ENCODE measurements around the gene ETS1.
A peak's percentile ranks its signal among the peaks of the same experiment; 100 is the strongest.

Gene ETS1

DNA sequence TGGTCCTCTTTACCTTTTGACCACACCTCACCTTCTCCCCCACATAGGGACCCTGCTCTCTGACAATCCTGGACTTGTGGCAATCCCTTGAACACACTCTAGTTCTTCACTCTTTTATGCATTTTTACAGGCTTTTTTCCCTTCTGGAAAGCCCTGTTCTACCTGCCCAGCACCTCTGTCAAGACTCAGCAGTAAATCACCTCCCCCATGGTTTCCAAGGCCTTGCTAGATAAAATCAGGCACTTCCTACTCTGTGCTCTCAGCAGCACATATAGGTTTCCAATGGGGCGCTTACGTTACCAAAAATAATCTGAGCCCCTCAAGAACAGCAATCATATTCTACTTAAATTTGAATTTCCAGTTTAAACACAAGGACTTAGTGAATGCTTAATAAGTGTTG, 53.9 kb downstream of the ETS1 start:
- no peak for DNase-seq

DNA sequence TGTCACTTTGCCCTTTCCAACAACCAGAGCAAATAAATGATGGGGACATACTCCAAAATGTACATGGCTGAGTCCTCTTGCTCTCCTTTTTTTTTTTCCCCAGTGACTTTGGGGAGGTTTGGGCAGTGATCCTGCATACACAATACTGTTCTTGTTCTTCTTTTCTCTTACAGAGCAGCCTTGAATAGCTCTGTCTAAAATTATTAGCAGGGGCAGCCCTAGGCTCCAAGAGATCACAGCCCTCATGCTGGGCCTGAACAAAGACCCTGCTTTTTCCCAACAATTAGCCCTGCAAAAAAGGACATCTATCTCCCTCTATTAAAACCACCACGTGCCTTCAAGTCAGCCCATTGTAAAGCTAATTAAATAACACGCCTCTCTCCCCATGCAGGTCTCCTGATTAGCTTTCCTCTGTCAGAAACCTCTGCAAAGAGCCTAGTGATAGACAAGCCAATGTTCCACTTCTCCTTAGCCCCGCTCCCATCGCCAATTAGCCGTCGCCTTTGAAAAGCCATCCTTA, 54.7 kb downstream of the ETS1 start:
- peak; percentile 91 for DNase-seq

DNA sequence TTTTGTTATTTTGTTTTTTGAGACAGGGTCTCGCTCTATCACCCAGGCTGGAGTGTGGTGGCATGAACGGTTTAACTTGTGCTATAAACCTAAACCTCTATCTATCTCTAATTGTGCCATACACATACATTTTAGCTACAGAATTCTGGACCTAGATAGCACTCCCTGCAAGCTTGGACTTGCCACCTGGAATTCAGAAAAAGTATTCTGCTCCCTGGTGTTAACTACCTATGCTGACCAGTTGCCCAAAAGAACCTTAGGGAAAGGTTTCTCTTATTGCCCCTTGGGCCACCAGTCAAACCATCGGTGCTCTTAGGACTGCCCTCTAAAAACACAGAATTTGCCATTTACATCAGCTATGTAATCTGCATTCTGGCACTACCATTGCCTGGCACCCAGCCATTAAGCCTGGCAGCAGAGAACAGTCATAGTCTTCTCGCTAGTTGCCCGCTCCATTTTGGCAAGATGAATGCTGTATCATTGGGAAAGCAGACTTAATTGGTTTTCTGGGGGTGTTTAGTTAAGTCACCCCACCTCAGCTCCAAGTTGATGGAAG, 55.3 kb downstream of the ETS1 start:
- DNase-seq: no peak

DNA sequence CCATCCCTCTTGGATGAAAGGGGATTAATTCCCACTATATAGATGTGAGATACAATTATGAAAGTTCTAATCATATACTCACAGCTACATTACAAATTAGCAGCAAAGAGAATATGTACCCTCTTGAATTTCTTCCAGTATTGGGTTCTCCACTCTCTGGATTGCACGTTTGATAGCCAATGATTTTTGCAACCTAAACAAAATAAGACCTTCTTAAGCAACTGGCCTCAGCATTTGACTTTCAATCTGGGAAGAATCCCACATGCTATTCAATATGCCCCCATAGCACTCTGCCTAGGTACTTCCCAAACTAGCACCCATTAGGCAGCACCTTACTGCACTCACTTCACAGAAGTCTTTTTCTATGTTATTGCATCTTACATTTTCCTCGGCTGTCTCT, 55.8 kb downstream of the ETS1 start:
- DNase-seq: no peak

DNA sequence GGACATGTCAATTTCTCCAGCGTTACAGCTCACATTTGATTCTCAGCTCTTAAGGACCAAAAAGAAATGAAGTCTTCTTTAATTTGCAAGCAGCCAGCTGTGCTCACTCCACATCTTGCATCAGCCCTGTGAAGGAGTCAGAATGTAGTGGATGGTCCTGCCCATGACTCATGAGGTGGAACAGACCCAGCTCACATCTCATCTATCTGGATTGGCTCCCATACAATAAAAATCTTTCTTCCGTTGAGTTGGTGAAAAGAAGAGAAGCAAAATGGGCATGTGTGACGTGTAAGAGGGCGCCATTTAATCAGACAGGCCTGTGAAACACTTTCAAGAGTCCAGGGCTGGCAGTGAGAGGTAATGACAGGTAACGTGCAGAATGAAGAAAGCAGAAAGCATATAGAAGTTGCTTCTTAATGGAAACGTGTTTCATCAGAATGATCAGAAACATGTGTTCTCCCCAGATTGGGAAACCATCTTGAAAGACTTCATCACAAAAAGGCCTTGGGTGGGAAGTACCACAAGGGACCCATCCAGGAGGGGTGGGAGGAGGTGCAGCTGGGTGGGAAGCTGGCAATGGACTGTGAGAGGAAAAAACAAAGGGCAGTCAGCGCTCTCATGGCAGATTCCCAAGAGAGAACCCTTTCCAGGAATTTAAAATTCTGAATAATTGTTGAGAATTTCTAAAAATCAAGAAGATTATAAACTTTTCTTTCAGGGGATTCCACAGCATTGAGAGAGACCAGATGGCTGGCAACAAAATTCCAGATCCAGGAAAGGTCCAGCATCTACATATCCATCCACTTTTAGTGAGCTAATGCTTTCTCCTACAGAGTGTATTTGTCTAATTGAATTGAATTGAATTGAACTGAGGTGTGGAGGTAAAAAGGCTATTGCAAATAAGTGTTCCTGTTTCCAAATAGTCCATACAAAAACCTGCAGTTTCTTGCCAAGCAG, 57.0 kb downstream of the ETS1 start:
- no peak for DNase-seq

DNA sequence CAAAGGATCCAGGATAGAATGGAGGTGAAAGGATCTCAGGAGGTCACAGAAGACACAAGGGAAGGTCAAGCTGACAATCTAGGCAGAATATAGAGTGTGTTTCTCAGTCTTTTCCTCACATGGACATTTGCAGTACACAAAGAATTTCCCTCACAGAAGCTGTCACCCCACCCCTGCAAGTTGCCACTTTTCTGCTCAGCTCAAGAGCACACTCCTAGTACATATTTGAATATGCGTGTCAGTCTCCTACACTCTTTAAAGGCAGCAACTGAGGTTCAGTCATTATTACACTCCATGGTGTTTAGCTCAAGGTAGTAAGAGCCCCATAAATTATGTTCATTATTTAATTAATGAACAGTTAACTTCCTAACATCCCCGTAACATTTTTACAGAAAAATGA, 59.1 kb downstream of the ETS1 start:
- DNase-seq: no peak

DNA sequence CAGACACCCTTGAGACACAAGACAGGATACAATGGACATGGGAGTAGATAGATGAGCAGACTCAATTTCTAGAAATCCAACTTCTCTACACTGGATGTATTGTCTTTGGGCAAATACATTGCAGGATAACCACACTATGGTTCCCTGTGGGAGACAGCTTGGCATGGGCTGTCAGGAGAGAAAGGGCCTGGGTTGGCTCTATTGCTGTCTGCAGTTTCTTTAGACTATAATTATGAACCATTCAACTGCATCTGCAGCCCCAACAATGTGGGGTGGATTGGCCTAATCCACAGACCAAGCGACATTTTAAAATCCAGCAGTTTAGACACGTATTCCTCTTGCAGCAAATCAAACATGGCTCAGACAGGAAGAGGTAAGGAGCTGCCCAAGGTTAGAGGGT, 60.3 kb downstream of the ETS1 start:
- DNase-seq: no peak

DNA sequence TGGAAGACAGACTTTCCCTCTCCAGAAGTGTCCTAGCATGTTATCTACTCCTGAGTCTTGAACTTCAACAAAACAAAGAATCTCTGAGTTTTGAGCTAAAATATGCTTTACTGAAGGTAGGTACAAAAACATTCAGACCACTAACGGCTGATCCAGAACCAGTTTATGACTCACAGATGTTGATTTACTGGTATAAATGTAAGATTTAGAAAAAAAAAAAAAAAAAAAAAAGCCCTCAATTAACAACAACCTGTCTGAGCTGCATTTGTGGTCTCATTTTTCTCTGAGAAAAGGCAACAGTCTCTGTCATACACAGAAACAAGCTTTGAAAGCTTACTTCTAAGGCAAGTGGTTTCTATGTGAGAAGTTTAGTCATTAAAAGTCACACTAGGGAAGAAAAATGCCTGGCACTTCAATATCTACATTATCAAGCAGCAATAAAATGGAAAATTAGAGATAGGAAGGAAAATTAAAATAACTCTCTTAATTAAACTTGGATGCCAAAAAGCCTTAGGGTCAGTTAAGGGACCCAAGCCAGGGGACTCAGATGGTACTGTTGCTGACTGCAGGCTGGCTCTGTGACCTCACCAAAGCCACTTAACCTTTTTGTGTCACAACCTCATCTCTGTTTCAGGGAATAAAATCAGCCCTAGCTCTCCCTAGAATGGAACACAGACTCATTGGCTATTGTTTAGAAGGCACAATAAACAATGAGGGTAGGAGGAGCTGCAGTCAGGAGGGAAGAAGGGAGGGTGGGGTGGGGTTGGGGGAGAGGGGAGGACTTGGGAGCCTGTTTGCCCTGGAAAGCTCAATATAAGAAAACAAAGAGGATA, 61.7 kb downstream of the ETS1 start:
- no peak for DNase-seq

DNA sequence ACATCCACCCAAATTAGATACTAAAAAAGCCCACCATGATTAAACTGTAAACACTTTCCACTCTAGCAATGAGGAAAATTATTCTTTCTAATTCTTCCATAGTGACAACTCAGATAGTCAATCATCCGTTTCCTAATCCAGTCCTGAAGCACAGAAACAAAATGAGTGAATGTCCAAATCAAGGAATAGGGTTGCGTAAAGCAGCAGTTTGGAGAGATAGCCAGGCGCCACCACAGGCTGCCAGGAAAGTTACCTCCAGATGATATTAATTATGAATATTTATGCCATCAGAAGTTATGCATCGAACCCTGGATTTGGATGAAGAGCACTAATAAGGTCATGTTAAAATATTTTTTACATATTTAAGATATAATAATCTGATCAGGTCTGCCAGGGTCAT, 63.2 kb downstream of the ETS1 start:
- no peak for DNase-seq

DNA sequence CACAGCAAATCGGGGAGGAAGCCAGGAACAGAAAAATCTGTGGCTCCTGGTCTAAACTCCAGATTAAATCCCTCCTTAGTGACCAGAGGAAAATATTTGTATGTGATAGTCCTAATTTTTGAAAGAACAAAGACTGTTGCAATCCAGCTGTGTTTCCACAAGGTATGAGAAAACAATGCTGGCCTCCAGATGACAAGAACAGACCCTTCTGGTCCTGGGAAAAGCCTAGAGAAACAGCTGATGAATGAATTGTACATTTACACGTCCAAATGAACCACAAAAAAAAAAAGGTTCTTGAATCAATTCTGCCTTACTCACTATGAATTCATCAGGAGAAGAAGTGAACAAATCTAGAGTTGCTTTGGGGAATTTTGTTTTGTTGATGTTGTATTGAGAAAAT, 63.7 kb downstream of the ETS1 start:
- DNase-seq: no peak

DNA sequence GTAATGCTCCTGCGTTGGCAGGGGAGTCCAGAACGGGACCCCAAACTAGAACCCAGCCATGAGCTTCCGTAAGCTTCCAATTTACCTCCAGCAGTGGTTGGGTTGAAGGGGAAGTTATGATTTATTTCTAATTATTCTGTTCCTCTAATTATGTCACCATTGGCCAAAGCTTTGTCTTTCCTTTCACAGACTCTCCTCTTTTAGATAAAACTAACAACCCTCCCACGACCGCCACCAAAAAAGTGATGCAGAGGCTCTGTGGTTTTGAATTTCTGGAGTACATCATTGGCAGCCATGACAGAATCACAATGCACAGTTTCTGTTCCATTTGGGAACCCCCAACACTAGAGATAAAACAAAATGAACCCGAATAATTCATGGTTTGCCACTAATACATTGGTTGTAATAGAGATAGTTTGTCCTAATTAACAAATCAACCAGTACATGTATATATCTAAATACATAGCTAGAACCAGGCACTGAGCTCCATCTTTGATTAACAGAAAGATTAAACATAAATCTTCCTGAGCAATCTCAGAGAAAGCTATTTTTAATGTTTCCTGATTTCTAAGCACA, 64.3 kb downstream of the ETS1 start:
- DNase-seq: no peak

DNA sequence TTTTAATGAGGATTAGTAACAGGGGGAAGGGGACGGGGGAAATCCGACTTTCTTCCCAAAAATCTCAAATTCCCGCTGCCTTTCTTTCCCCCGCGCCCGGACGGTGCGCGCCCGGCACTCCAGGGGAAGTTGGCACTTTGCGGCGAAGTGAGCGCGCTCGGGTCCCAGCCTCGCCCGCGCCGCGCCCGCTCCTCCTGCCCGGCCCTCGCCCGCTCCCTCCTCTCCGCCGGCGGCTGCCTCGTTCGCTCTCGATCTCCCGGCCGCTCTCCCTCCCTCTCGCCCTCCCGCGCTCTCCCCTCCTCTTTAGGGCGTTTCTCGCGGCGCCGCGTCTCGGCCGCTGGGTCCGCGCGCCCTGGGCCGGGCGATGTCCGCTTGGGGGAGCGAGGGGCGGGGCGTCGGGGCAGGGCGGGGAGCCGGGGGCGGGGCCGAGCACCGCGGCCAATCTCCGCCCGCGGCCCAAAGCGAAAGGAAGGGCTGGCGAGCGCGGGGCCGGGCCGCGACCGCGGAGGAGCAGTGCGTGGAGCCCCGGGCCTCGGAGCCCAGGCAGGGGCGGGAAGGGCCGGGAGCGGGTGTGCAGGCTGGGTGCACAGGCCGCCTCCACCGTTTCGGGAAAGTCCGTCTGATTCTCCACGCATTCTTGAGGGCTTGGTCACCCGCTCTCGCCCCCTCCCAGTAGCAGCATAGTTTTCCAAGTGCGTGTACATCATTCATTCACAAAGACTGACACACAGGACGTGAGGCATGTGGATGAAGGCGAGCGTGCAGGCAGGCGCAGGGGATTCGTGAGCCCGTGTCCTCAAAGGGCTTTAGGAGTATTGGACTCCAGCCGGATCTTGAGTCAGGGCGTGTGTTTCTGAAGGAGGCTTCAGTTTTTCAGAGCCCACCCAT, 65.1 kb downstream of the ETS1 start:
- DNase-seq: peak; percentile 87

DNA sequence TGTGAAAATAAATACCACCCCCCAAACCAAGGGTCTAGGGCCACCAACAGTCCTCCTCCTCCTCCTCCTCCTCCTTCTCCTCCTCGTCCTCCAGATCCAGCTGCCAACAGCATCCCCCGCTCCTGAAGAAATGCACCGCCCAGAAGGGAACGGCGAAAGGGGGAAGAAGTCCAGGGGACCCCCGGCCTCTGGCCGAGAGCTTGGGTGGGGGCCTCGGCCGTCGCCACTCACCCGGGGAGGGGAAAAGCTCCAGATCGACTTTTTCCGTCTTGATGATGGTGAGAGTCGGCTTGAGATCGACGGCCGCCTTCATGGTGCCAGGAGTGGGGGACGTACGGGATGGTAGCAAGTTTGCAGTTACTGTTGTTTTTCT, 65.7 kb downstream of the ETS1 start:
- no peak for DNase-seq

DNA sequence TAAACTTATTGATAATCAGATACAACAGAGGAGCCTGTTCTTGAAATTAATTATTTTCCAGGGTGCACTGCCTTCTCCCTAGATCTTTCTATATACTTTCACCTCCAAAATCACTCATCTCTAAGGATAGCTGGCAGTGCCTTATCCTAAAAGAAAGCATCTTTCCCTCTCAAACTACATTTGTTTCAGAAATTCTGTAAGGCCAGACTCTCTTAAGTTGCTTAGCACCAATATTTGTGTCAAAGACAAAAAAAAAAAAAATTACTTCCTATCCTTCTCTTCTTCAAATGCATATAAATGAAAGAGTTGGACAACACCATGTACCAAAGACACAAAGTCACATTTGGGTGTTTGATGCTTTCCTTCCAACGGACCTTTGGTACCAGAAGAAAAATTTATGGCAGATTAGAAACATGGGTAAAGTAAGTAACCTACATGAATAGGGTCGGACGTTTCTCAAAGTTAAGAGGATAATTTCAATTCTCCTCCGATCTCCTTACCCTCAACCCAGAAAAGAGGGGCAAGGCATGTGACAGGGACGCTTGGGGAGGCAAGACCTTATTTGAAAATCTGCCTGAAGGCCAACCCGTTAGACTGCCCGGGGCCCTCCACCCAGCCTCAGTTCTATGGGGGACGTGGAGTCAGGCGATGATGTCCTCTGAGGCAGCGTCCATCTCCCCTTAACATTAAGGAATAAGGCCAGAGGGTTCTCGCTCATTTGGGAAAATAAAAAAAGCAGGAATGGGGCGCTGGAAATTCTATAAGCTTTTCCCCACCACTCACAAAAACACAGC, 66.3 kb downstream of the ETS1 start:
- no peak for DNase-seq

DNA sequence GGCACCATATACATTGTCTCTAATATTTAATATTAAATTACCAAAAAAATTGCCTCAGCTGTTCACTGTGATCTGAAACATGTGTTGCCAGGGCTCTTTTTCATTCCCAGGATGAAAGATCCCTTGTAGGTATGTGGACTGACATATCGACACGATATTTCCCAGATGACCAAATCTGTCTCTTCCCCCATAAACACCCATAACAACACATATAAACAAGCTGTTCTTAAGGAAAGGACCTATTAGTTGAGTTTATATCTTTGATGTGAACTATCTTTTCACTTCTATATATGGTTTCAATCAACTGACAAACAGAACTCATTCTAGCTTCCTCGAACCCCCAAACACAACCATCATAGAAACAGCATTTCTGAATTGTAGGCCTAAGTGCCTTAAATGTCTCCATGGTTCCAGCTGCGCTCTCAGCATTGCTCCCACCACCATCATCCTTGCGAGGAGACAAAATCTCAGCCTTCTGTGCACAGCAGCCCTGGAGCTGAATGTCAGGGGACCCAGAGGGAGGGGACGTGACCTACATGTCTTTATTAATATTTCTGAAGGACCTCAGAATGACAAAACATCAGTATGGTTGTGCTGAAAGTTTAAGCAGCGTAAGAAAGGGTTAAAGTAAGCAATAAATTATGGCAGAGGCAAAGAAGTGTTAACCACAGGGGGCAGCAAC, 67.0 kb downstream of the ETS1 start:
- DNase-seq: no peak

DNA sequence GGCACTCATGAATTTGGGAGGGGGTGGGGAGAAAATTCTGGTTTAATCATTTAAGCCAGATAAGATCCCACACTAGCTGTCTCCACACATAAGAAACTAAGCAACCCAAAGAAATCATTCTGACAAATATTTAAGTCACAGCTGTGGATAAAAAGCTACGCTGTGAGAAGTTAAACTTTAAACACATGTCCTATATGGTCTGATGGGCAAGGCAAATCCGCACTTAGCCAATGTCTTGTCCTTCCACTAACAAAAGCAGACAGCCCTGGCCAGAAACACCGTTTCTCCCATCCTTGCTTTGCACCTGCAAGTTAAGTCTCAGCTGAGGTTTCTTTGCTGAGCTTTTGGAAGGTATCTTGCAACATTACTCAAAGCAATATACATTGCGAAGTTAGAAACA, 68.0 kb downstream of the ETS1 start:
- no peak for DNase-seq

DNA sequence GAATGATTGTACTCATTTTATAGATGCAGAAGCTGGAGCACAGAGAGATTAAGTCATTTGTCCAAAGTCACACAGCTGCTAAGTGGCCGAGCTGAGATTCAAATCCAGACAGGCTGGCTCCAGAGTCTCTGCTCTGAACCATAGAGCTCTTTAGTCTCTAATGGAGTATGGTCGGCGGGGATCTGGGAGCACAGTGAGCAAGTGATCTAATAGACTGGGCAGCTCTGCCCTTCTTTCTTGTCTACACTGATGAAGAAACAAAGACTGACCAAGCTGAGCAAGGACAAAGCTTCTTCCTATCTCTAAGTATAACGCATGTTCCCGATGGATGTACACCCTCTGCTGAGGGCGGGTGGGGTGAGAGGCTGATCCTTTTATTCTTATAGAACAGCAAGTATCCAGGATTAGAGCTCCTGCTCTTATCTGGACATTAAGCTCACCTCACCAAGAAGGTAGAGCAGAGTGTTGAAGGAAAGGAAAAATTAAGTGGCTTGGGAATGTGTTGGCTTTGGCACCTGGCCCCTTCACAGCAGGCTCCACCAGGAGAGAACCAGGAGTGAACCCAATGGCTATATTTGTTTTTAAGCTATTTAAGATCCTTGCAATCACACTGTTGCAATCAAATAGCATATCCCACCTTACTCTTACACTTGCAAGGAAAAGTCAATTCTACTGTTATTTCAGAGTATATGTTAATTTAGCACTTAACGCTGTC, 68.7 kb downstream of the ETS1 start:
- DNase-seq: no peak

DNA sequence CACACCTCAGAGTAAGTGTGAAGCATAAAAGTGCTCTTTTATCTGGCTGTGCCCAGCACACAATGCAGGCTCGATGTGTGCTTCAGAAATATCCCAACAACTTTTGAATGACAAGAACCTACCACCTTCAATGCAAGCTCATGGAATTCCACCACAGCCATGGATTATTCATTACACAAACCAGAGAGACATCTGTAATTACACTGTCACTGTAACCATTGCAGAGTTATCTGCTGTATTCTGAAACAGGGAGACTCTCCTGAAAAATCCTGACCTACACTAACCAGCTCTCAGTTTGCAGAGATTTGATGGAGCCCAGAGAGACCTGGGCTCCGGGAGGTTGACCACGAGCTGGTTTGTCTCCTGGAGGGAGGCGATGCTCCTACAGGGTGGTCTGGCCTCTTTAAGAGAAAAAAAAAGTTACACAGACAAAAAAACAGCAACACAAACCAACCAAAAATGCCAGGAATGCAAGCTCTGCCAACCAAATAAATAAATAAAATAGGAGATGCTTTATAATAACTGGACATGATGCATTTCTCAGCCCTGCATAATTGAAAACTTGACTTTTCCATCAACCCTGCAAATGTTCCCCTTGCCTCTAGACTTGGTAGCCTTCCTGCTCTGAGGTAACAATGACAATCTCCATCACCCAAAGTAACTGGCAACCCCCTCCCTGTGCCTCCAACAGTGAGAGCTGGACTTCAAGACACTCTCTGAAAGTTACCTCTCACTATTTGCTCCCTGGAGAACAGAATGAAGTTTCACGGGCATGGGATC, 69.7 kb downstream of the ETS1 start:
- DNase-seq: no peak

DNA sequence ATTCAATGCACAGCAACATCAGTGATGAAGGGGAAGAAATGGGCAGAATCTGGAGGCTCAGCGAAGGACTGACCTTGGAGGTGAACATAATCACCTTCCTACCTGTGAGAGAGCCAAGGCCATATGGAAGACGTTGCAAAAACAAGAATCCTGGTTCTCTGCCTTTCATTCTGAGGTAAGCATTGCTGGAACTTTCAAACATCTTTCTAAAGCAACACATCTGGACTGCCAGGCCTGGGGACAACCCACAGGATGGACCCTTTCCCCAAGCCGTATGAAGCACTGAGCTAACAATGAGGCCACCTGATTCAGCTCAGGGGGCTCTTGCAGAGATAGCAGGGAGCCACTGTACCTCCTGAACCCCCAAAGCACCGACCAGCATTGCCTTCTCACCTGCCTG, 70.5 kb downstream of the ETS1 start:
- DNase-seq: no peak
